GM18858 (cell line): ENCODE measurements around the gene IRF2BP1.

ENCODE experiments used
- ATAC-seq: cut with Tn5 transposase; IDR thresholded peaks from one replicate; pipeline ENCODE4 v1.9.1; 2021; ENCODE audit not compliant: unreplicated experiment

IRF2BP1 gene, protein sequence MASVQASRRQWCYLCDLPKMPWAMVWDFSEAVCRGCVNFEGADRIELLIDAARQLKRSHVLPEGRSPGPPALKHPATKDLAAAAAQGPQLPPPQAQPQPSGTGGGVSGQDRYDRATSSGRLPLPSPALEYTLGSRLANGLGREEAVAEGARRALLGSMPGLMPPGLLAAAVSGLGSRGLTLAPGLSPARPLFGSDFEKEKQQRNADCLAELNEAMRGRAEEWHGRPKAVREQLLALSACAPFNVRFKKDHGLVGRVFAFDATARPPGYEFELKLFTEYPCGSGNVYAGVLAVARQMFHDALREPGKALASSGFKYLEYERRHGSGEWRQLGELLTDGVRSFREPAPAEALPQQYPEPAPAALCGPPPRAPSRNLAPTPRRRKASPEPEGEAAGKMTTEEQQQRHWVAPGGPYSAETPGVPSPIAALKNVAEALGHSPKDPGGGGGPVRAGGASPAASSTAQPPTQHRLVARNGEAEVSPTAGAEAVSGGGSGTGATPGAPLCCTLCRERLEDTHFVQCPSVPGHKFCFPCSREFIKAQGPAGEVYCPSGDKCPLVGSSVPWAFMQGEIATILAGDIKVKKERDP

DNA sequence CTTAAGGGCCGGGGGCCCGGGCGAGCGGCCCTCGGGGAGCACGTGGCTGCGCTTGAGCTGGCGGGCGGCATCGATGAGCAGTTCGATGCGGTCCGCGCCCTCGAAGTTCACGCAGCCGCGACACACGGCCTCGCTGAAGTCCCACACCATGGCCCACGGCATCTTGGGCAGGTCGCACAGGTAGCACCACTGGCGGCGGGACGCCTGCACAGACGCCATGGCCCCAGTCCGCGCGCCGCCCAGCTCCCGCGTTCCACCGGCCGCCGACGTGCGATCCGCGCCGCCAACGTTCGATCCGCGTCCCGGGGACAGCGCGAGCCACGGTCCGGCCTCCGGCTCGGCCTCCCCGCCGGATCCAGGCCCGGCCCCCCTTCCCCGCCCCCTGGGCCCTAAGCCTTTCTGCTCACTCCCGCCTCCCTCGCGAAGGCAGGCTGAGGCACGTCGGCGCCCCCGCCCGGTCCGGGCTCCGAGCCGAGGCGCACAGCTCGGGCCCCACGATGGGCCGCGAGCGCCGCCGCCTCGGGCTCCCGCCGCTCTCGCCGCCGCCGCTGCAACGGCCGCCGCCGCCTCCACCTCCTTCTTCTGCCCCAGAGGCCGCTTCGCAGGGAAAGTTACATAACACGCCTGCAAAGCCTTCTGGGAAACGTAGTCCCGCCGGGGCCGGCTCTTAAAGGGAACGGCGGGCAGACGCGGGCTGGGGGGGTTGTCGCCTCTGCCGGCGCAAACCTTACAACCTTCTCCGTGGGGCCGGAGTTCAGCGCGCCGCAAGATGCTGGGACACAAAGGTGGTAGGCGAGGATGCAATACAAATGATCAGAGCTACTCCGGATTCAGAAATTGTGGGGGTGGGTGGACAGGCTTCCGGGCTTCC is at the start of gene IRF2BP1:
Gene IRF2BP1, minus strand, starts transcription at position 586 of the 871 bp plus-strand sequence. Its CDS starts 367 bp downstream, at position 219.
- ATAC-seq = no peak

- no peak for ATAC-seq
Observed at GRCh38 chr19:45935267-45935666, 49.3 kb upstream of the IRF2BP1 start.

GRCh38 chr19:45934551-45935230 is 48.8 kb upstream of the IRF2BP1 start:
- no peak for ATAC-seq

DNA sequence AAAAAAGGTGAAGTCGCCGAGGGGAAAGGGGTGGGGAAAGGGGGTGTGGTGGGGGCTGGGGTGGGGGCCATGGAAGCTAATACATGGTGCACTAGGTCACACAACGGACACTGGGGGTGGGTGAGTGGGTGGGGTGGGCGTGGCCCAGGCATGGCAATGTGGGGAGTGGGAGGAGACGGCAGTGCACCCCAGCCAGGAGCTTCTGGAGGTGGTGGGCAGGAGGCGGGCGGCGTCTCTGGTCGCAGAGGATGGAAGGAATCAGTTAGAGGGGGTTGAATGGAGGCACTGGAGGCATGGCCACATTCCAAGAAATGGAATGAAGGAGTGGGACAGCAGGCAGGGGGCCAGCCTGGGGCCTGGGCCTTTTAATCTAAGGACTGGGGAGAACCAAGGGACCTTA is 47.8 kb upstream of the IRF2BP1 start:
- no peak for ATAC-seq

GRCh38 chr19:45931055-45931454 is 45.1 kb upstream of the IRF2BP1 start:
- ATAC-seq = no peak

- ATAC-seq = no peak
Observed at GRCh38 chr19:45929247-45929646, 43.3 kb upstream of the IRF2BP1 start.

DNA sequence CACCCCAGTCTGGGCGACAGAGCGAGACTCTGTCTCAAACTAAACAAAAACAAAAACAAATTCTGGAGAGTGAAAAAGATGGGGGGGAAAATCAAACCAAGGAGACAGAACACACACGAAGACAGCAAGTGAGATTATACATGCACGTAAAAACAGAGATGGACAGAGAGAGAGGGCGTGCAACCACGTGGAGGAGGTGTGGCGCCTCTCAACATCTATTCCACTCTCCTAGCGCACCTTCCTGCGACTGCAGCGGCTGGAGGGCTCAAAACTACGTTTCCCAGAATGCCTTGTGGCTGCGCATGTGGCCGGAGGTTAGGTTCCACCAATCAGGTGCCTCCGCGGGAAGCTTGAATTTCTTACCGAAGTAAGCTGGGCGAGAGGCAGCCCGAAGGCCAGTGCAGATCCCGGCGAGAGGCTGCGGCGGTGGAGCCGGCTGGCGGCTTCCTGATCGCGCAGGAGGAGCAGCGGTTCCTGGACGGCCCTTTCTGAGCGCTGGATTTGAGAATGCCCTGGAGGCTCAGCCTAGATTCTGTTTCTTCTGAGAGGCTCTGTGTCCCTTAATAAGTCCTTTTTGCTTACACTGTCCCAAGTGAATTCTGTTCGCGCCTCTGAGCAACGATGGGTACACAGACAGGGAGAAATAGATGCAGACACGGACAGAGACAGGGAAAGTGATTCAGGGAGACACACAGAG is 41.8 kb upstream of the IRF2BP1 start:
- ATAC-seq = peak; percentile 53

DNA sequence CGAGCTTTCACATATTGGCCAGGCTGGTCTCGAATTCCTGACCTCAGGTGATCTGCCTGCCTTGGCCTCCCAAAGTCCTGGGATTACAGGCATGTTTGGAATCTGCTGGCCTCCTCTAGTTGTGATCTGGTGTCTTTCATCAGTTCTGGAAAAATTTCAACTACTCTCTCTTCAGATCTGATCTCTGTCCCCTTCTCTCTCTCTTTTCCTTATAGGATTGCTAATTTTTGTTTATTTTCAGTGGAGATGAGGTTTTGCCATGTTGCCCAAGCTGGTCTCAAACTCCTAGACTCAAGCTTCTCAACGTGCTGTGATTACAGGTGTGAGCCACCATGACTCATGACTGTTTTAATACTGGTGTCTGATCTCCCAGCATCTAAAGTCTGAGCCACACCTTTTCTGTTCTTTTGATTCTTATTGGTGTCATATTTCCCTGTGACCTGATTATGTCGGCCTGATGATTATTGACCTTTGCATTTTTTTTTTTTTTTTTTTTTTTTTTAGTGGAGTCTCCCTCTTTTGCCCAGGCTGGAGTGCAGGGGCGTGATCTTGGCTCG is 39.0 kb upstream of the IRF2BP1 start:
- ATAC-seq = no peak

DNA sequence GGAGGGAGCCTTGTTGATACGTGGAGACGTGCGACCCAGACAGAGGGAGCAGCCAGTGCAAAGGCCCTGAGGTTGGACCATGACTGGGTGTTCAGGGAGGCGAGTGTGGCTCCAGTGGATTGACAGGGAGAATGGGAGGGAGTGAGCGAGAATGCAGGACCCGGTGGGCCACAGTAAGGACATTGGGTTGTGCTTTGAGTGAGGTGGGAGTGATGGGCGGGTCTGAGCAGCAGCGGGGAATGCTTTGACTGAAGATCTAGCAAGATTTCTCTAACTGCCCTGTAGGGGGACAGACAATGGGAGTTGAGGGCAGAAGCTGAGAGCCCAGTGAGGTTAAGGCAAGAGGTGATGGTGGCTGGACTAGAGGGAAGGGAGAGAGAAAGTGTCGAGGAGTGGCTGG is 36.3 kb upstream of the IRF2BP1 start:
- no peak for ATAC-seq

- no peak for ATAC-seq
Observed at GRCh38 chr19:45920458-45920857, 34.5 kb upstream of the IRF2BP1 start.

DNA sequence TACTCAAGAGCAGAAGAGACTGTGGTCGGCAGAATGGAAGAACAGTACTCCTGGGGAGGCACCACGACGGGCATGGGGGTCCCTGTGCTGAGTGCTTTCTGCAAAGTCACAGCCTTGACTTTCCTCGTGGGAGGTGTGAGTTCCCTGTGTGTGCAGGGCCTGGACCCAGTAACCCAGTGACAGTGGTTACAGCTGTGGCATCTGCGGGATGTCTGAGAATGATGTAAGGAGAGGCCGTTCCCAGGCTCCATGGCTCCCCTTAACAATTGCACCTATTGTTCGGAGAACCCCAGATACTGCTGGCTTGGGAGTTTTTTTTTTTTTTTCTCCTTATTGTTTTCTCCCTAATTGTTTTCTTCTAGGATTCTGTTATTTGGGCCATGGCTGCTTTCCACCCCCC is 33.7 kb upstream of the IRF2BP1 start:
- no peak for ATAC-seq

DNA sequence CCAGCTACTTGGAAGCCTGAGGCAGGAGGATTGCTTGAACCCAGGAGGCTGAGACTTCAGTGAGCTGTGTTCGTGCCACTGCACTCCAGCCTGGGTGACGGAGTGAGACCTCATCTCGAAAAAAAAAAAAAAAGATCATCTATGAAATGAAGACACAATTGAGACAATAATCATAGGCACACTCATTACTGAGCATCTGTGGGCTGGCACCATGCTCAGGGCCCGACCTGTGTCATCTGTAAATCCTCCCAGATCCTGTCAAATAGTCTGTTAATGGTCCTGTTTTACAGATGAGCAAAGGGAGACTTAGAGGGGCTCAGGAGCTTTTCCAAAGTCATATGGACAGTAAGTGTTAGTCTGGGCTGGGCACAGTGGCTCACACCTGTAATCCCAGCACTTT is 32.8 kb upstream of the IRF2BP1 start:
- ATAC-seq = no peak

DNA sequence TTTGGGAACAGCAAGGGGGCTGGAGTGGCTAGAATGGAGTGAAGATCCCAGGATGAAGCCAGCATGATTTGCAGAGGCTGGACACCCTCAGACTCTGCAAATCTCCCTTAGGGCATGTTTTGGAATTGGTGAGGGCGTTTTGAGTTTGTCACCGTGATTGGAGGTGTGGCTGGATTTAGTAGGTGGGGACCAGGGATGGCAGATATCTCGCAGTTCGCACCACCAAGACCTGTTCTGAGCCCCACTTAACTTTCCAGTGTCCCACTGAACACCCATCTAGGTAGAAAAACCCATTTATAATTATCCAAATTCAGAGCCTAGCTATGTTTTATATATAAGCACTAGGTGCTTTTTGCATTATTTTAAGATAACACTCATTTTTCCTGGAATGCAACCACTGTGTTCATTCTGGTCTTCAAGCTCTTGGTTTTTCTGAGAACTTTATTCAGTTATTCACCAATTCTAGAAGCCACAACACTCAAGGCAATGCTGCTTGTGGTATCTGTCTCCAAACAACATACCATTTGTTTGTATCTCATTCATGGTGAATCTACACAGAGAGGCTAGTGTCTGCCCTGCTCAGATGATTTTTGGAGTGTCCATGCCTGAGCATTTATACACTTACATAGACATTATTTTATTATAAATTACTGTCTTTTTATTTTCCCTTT is 31.6 kb upstream of the IRF2BP1 start:
- ATAC-seq = no peak

DNA sequence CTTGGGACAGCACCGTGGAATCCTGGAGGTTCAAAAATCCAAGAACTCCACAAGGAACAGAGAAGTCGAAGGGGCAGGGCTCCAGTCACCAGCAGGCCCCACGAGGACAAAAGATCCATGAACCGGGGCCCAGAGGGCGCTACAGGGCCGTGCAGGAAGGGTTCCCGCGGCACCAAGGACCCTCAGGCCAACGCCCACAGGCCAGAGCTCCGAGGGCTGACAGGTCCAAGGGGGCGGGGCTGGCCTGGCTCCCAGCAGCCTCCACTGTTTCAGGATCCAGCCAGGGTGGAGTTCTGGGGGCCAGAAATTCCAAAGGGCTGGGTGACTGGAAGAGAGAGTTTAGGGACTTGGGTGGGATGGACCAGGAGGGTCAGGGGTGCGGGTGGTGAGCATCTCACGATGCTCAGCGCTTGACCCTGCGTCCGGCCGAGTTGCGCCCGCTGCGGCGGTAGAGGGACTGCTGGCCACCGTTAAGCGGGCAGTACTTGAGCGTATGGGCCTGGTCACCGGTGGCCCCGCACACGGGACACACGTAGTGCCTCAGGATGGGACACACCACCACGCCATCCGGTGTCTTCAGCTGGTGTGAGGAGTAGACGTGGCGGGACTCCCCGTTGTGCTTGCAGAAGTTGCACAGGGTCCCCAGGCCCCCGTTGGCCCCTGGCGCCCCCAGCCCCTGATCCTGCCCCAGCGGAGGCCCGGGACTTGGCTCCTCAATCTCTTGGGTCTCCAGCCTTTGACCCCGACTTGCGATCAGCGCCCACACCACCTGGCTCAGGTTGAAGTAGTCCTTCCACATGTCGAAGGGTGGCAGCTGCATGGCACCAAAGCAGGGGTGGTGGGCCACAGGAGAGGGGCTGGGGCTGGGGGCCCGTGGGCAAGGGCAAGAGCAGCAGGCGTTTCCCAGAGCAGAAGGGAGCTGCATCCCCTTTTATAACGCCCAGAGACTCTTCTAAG is 28.2 kb upstream of the IRF2BP1 start, which contains the start of gene NANOS2:
Gene NANOS2, minus strand, starts transcription at position 905 of the 957 bp plus-strand sequence. Its CDS starts 85 bp downstream, at position 820.
- ATAC-seq = no peak

DNA sequence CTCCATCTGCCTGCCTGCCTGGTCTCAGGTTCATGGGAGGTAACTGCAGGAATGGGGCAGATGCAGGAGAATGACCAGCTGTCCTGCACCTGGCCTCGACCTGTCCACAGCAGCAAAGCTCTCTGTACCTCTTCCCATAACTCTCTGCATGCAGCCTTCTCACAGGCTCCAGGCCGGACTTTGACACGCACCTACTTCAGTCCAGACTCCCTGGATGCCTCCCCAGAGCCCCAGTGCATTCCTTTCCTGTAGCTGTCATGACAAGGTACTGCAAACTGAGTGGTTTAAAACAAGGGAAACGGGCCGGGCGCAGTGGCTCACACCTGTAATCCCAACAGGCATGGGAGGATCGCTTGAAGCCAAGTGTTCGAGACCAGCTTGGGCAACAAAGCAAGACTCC is 25.4 kb upstream of the IRF2BP1 start:
- ATAC-seq = no peak

- ATAC-seq = no peak
Observed at GRCh38 chr19:45908956-45909355, 23.0 kb upstream of the IRF2BP1 start.

- no peak for ATAC-seq
Observed at GRCh38 chr19:45906221-45906620, 20.3 kb upstream of the IRF2BP1 start.

DNA sequence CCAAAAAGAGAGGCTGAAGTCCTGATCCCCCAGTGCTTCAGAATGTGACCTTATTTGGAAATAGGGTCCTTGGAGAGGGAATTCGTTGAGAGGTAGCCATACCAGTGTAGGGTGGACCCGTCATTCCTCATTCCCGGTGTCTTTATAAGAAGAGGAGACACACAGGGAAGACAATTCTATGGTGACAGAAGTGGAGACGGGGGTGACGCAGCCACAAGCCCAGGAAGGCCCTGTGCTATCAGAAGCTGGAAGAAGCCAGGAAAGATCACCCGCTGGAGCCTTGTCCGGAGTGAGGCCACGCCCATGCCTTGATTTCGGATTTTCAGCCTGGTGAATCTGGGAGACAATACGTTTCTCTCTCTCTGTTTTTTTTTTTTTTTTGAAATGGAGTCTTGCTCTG is 19.1 kb upstream of the IRF2BP1 start:
- ATAC-seq = no peak
